Activated CD8-positive, alpha-beta T cell treated with anti-CD3 and anti-CD28 coated beads for 36 hours (primary cell): ENCODE results near the gene GNAZ. TPM values are rescaled to one million over a fixed set of nuclear protein-coding genes. Genes with fewer than 3 reads are reported as not detected.

Experiments
- ATAC-seq: fragments of 200-7000 bp; cut with Tn5 transposase; one replicate; pipeline ENCODE4 v1.10.0; 2021; ENCODE audit warnings: mild to moderate bottlenecking, moderate library complexity
- CTCF ChIA-PET: fragments of 350-600 bp; sonication (Branson Sonifier 250); formaldehyde crosslinking; loops from one replicate; lab custom pipeline; 2021; ENCODE audit warnings: antibody characterized with exemption; lab: Charles Lee
- POLR2A ChIA-PET: fragments of 350-600 bp; sonication (Branson Sonifier 250); formaldehyde crosslinking; loops from one replicate; lab custom pipeline; 2021; ENCODE audit warnings: antibody characterized with exemption; lab: Charles Lee
- DNase-seq: peaks from one replicate; pipeline ENCODE4 v3.0.0-alpha.2; 2020
- H3K27ac Mint-ChIP-seq: one replicate; pipeline ENCODE4 v1.8.0; 2021; ENCODE audit warnings: mild to moderate bottlenecking, mixed read lengths
- H3K27me3 Mint-ChIP-seq: one replicate; pipeline ENCODE4 v1.8.0; 2021; ENCODE audit warnings: mixed read lengths
- H3K36me3 Mint-ChIP-seq: one replicate; pipeline ENCODE4 v1.8.0; 2021; ENCODE audit warnings: low read depth, mixed read lengths
- H3K4me1 Mint-ChIP-seq: one replicate; pipeline ENCODE4 v1.8.0; 2021; ENCODE audit warnings: low read depth, mixed read lengths
- H3K4me3 Mint-ChIP-seq: one replicate; pipeline ENCODE4 v1.8.0; 2021; ENCODE audit warnings: mild to moderate bottlenecking, moderate library complexity, mixed read lengths
- H3K9me3 Mint-ChIP-seq: one replicate; pipeline ENCODE4 v1.8.0; 2021; ENCODE audit warnings: mixed read lengths
- intact Hi-C: fragments of 100-400 bp; cut with micrococcal nuclease; formaldehyde crosslinking; loops from one replicate; pipeline ENCODE4 v1.10.0; 2022
- total RNA-seq, 2 experiments: library from RNA; stranded (reverse); gene quantifications; one replicate each; pipeline ENCODE4 v1.2.3, GENCODE V29; 2021
- TF ChIP-seq, protein P1 (sequence below): fragments of 200-600 bp; IDR thresholded peaks from one replicate; pipeline ENCODE4 v1.8.0; 2022; ENCODE audit warnings: antibody characterized with exemption, mild to moderate bottlenecking

The GNAZ gene
- total RNA-seq, 2 experiments from 2014 or later: 0.50 to 0.56 TPM

DNA sequence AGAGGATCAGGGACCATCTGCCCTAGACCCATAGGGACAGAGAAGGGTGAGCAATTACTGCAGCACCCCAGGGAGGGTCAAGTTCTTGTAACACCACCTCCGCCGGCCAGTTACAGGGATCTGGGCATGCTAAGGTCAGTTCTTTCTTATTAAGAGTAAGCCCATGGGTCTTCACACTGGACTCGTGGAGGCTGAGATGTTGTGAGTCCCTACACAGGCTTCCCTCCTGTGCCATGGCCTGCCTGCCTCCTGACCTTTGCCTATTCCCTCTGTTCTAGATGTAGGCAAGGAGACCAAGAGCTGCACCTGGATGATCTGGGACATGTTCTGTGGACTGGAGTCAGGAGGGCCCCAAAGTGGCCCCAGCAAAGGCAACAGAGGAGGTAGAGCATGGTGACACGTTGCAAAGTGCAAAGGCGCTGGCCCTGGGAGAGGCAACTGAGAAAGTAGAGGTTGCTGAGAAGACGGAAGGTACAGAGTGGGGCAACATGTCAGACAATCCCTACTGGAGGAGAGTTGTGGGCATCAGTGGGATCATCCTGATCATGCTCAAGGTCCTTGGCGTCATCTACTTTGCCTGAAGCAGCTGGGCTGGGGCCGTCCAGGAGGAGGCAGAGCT is 16.3 kb upstream of the GNAZ start:
- Mint-ChIP-seq H3K27ac (no peak overlapping the region), H3K9me3 (peaks cover 3% of the 10 kb centered on the region), H3K27me3 (peaks cover 11% of the 10 kb centered on the region), H3K4me3 (no peak overlapping the region), H3K36me3 (no peaks in the 10 kb centered on the region), H3K4me1 (peaks cover 6% of the 10 kb centered on the region)
- intact Hi-C loops: no loop called here
- TF ChIP-seq, protein P1, sequence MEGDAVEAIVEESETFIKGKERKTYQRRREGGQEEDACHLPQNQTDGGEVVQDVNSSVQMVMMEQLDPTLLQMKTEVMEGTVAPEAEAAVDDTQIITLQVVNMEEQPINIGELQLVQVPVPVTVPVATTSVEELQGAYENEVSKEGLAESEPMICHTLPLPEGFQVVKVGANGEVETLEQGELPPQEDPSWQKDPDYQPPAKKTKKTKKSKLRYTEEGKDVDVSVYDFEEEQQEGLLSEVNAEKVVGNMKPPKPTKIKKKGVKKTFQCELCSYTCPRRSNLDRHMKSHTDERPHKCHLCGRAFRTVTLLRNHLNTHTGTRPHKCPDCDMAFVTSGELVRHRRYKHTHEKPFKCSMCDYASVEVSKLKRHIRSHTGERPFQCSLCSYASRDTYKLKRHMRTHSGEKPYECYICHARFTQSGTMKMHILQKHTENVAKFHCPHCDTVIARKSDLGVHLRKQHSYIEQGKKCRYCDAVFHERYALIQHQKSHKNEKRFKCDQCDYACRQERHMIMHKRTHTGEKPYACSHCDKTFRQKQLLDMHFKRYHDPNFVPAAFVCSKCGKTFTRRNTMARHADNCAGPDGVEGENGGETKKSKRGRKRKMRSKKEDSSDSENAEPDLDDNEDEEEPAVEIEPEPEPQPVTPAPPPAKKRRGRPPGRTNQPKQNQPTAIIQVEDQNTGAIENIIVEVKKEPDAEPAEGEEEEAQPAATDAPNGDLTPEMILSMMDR: no peak
- POLR2A ChIA-PET: no interaction called here
- CTCF ChIA-PET: no interaction called here
- ATAC-seq: no peak
- no peak for DNase-seq

DNA sequence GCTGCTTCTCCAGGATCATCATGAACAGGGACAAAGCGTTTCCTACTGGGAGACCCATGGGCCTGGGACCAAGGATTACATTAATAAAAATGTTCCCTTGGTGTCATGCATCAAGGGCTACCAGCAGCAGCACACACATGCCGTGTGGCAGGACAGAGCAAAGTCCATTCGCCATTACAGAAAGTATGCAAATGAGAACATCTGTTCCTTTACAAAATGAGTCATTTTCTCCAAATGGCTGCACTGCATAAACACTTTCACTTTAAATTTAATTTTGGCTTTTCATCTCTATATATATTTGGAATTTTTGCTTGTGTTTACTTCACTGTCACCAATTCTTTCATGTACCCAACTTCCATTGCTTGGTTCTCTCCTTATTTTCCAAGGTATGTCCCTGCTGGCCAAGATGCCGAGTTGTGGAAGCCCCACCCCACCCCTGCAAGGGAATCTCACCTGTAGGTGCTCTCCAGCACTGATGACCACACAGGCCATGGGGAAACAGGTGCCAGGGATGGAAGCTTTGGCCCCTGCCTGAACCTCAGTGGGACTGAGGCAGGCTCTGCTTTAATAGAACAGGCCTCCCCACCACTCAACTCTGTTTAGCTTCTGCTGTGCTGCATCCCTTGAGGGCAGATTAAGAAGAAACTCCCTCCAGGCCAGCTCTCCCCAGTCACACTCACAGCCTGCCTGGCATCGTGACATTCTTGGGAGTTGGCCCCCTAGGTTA is 15.6 kb upstream of the GNAZ start:
- no peak for ATAC-seq
- H3K27me3 Mint-ChIP-seq: peaks cover 7% of the 10 kb centered on the region
- POLR2A ChIA-PET: no interaction called here

DNA sequence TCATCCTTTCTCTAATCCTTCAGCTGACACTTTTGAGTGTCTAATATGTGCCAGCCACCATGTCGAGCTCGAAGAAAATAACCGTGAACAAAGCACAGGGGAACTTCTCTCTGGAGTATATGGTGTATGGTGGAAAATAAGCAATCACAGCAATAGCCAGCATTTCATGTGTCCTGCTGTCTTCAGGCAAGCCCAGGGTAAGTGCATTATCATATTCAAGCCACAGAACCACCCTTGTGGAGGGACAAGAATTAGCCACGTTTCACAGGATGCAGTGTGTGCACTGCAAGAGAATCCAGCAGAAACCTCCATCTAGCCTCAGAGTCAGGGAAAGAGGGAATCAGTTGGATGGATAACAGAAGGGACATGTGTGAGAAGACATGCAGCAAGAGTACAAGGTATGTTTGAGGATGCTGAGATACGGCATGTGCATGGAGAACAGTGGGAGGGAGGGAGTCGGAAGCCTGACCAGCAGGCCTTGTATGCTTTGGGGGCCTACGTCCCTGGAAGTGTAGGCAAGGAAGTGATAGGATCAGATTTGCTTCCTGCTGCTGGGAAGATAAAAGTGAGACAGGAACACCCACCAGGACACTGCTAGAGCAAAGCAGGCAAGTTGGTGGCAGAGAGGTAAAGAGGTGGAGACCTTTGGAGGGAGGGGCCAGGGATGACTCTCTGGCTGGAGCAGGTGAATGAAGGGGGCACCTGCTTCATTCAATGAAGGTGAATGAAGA is 14.7 kb upstream of the GNAZ start:
- POLR2A ChIA-PET: no interaction called here
- intact Hi-C loops: no loop called here
- CTCF ChIA-PET: no interaction called here
- no peak overlapping the region for H3K4me3 Mint-ChIP-seq
- no peaks in the 10 kb centered on the region for H3K36me3 Mint-ChIP-seq
- DNase-seq (no peak), ATAC-seq (no peak)
- TF ChIP-seq, protein P1: no peak
- peaks cover 5% of the 10 kb centered on the region for H3K27me3 Mint-ChIP-seq
- no peak overlapping the region for H3K27ac Mint-ChIP-seq
- H3K4me1 Mint-ChIP-seq: peaks cover 4% of the 10 kb centered on the region
- H3K9me3 Mint-ChIP-seq: peaks cover 3% of the 10 kb centered on the region

More for the DNA sequence above, 15.6 kb upstream of the GNAZ start:
- peaks cover 6% of the 10 kb centered on the region for H3K4me1 Mint-ChIP-seq
- CTCF ChIA-PET: no interaction called here
- intact Hi-C loops: no loop called here
- H3K27ac Mint-ChIP-seq: no peak overlapping the region
- no peaks in the 10 kb centered on the region for H3K36me3 Mint-ChIP-seq
- H3K9me3 Mint-ChIP-seq: peaks cover 3% of the 10 kb centered on the region
- TF ChIP-seq, protein P1: no peak
- DNase-seq: no peak
- no peak overlapping the region for H3K4me3 Mint-ChIP-seq

DNA sequence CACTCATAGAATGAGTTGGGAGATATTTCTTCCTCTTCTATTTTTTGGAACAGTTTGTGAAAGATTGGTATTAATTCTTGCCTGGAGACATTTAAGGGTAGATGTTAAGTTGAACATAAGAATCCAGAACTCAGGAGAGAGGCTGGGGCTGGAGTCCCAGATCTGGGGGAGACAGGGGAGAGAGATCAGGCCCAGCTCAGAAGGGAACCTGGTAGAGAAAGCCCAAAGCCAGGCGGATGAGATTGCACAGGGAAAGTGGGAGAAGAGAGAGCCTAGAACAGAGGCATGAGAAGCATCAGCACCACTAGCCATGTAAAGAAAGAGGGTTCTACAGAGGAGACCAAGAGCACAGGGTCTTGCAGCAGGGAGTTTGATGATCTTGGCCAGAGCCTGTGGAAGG is 13.0 kb upstream of the GNAZ start:
- H3K27ac Mint-ChIP-seq: no peak overlapping the region
- intact Hi-C loops: no loop called here
- CTCF ChIA-PET: interaction anchor here (0.6 to 1.2 kb wide), 2 partner anchors 71 to 277 kb away, joined by 3 read pairs; no protein-coding TSS in a partner anchor
- H3K36me3 Mint-ChIP-seq: no peaks in the 10 kb centered on the region
- POLR2A ChIA-PET: no interaction called here
- no peak overlapping the region for H3K4me3 Mint-ChIP-seq
- TF ChIP-seq, protein P1: no peak
- ATAC-seq: no peak
- H3K9me3 Mint-ChIP-seq: peaks cover 3% of the 10 kb centered on the region
- no peaks in the 10 kb centered on the region for H3K27me3 Mint-ChIP-seq
- no peak for DNase-seq
- peaks cover 2% of the 10 kb centered on the region for H3K4me1 Mint-ChIP-seq
